KOPT-K1 (cell line): ENCODE measurements around the gene ARAP1.

ENCODE experiments used
- H3K27ac ChIP-seq: fragments of 200-600 bp; sonication (generic); 2 replicates; pipeline ENCODE4 v1.5.1; 2016; ENCODE audit warnings: antibody characterized with exemption, mild to moderate bottlenecking, low read depth, low read length; ENCODE audit not compliant: poor library complexity, severe bottlenecking
- H3K36me3 ChIP-seq: fragments of 200-600 bp; sonication (generic); 2 replicates; pipeline ENCODE4 v1.5.1; 2017; ENCODE audit warnings: antibody characterized with exemption, mild to moderate bottlenecking, low read length, moderate library complexity; ENCODE audit not compliant: insufficient read depth
- H3K9me3 ChIP-seq: fragments of 200-600 bp; sonication (generic); 2 replicates; pipeline ENCODE4 v1.5.1; 2017; ENCODE audit warnings: antibody characterized with exemption, low read length, mild to moderate bottlenecking; ENCODE audit not compliant: insufficient read depth, poor library complexity, severe bottlenecking

The ARAP1 gene

DNA sequence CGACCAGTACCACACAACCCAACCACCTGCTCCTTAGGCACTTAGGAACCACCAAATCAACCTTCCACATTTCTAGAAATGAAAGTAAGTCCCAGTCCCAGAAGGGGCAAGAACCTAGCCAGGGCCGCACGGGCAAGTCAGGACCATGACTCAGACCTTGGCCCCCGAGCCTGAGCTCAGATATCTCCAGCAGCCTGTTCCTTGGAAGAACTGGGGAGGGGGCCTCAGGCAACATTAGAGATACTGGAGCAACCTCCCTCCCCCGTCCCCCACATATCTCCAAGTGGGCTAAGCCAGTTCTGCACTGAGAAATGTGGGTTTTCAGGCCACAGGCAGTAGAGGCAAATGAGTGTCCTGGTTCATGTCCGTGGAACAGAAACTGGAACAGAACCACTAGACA, 7.7 kb downstream of the ARAP1 start:
- H3K9me3 ChIP-seq = no peaks in the 10 kb centered on the region
- no peaks in the 10 kb centered on the region for H3K36me3 ChIP-seq
- no peak overlapping the region for H3K27ac ChIP-seq

DNA sequence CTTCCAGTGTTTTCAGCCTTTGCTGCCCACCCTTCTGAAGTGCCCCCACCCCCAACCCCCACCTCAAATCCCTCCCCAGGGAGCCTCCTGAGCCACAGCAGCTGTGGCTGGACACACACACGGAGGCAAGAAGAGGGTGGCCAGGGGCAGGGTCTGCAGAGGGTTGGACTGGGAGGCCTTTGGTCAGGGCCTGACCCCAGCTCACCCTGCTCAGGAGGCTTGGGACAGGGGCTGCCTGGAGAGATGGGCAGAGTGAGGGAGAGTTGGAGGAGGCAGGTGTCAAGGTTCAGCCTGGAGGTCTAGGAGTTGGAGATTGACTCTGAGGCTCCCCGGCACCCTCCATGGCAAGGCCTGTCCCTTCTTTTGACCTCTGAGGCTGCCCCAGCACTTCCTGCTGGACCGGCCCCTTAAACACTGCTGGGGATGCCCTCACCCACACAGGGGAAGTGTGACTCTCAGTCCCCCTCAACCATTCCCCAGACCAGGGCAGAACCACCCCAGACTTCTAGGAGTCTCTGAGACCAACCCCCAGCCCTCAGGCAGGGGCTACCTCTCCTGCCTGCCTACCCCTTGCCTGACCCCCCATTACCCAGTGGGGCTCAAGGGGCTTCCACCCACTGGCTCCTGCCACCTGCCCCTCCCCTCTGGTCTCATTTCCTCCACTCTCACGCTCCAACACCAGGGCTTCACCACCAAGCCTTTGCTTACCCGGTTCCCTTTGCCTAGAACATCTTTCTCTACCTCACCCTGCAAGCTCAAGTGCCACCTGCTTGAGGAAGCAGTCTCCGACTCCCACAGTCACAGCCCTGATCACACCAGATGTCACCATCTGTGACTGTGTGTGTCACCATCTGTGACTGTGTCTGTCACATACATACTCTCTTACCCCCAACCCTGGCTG, 8.6 kb downstream of the ARAP1 start:
- H3K36me3 ChIP-seq = no peaks in the 10 kb centered on the region
- no peaks in the 10 kb centered on the region for H3K9me3 ChIP-seq
- no peak overlapping the region for H3K27ac ChIP-seq

DNA sequence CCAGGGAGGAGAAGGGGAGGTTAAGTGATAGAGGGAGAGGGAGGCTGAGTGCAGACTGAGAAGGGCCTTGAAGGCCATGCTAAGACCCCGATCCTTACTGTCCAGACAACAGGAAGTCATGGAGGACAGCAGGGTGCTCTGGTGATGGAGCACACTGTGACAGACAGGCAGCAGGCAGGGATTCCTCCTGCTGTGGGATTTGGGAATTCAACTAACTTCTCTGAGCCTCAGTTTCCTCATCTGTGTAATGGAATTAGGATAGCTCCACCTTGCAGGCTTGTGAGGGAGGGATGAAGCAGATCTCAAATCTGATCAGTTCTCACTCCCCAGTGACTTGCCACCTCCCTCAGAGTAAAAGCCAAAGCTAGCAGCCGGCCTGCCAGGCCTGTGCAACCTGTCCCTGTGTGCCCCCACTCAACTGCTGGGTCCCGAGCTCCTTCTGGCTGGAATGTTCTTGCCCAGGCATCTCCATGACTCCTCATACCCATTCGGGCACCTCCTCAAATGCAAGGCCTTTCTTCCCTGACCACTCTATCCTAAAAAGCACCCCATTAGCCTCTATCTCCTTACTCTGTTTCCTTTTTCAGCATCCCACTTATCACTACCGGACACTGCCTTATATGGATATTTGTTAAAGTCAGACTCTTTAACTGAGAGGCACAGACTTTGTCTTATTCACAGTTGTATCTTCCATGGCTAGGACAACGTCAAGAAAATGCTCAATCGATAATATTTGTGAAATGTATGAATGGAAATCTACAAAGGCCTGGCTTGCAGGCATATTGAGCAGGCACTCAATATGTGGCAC, 9.5 kb downstream of the ARAP1 start:
- H3K9me3 ChIP-seq = no peaks in the 10 kb centered on the region
- no peak overlapping the region for H3K27ac ChIP-seq
- H3K36me3 ChIP-seq = no peaks in the 10 kb centered on the region

- no peaks in the 10 kb centered on the region for H3K36me3 ChIP-seq
- H3K27ac ChIP-seq = no peak overlapping the region
- H3K9me3 ChIP-seq = no peaks in the 10 kb centered on the region
Observed at GRCh38 chr11:72741849-72742512, 10.2 kb downstream of the ARAP1 start.

GRCh38 chr11:72741429-72741833, 10.8 kb downstream of the ARAP1 start:
- Histone ChIP-seq H3K27ac (no peak overlapping the region), H3K36me3 (no peaks in the 10 kb centered on the region)

GRCh38 chr11:72740562-72741428, 11.4 kb downstream of the ARAP1 start:
- Histone ChIP-seq H3K36me3 (no peaks in the 10 kb centered on the region), H3K27ac (no peak overlapping the region), H3K9me3 (no peaks in the 10 kb centered on the region)

More at GRCh38 chr11:72741429-72741833, 10.8 kb downstream of the ARAP1 start:
- H3K9me3 ChIP-seq = no peaks in the 10 kb centered on the region

DNA sequence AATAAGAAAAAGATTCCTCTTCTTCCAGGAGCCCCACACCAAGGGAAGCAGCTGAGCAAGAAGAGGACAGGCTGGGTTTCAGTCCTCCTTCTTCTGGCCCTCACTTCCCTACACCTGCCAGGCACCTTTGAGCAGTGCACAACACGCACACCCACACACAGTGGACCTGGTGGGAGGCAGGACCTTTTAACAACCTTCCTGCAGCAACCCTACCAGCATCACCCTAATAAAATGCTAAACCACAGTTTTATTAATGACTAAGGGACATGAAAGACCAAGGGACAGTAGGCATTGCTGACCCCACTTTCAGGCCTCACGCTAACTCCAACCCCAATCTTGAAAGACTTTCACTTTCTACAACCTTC, 12.2 kb downstream of the ARAP1 start:
- Histone ChIP-seq H3K9me3 (no peaks in the 10 kb centered on the region), H3K27ac (no peak overlapping the region), H3K36me3 (no peaks in the 10 kb centered on the region)

DNA sequence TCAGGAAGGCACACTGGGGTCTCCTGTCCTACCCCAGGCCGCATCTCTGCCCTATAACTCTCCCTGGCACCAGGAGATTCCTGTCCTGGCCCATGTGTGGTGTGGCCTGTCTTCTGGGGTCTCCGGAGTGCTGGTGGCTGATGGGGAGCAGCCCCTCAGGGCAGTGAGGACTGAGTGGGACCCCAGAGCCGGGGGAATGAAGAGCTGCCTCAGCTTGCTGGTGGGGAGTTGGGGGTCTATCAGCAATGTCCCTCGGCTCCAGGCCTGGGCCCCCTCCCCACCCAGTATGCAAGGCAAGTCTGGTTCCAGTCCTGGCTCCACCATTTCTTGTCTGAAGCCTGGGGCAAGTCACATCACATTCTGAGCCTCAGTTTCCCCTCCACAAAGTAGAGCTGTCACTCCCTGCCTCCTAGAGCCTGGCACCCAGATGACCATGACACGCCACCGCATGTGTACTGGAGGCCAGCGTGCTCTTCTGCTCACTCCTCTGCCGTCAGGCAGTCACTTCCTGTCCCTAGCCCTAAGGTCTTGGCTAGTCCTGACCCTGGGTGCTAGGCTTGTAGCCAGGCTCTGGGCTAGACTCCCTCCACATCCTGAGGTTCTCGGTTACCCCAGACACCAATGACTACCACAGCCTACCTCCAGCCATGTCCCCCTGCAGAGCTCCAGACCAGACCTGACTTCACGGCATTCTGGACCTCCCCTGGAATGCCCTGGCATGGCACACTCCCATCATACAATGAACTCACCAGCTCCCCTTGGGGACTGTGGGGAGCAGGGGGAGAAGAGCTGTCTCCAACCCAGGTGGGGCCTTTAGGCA, 12.8 kb downstream of the ARAP1 start:
- Histone ChIP-seq H3K27ac (no peak overlapping the region), H3K36me3 (no peaks in the 10 kb centered on the region), H3K9me3 (no peaks in the 10 kb centered on the region)

- Histone ChIP-seq H3K36me3 (no peaks in the 10 kb centered on the region), H3K27ac (no peak overlapping the region), H3K9me3 (no peaks in the 10 kb centered on the region)
Observed at GRCh38 chr11:72738199-72739141, 13.7 kb downstream of the ARAP1 start.

GRCh38 chr11:72737336-72737735, 14.9 kb downstream of the ARAP1 start:
- no peak overlapping the region for H3K27ac ChIP-seq
- H3K36me3 ChIP-seq = no peaks in the 10 kb centered on the region
- H3K9me3 ChIP-seq = no peaks in the 10 kb centered on the region

DNA sequence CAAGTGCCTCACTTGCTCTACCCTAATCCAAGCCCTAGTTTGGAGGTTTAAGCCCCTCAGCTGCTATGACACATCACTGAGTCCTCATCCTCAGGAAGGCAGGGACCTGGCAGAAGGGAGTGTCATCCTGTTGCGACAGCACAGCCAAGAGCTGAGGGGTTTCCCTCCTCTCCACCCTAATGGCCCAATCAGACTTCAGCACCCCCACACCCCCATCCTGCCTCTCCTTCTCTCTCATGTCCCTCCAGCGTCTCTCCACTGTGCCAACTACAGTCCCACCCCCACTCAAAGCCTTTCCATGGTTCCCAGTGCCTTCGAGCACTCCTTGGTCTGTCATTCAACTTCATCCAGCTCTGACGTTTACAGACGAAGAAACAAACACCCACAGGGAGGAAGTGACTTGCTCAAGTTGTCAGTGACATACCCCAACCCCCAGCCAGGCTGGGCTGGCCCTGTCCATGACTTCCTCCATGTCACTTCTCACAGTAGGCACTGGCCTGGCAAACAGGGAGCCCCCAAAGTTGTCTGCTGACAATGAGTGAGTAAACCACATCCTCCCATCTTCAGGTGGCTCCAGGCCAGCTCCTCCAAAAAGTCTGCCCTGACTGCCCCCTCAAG, 15.6 kb downstream of the ARAP1 start:
- Histone ChIP-seq H3K9me3 (no peaks in the 10 kb centered on the region), H3K36me3 (no peaks in the 10 kb centered on the region), H3K27ac (peak overlapping the region; percentile 21)

DNA sequence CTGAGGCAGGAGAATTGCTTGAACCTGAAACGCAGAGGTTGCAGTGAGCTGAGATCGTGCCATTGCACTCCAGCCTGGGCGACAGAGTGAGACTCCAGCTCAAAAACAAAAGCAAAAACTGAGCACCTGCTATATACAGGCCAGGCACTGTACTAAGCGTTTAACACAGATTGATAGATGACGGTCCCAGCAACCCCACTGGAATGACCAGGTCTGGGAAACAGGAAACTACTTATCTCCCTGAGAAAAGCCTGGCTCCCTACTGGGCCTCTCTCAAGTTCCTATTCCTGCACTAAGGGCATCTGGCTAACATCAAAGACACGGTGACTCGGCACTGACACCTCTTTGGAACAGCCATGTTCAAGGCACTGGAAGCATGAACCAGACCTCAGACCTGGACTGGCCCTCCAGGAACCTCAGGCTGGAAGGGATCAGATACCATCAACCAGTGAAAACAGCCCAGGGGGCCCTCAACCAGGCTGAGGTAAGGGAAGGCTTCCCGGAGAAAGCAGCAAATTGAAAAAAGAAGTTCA, 16.6 kb downstream of the ARAP1 start:
- Histone ChIP-seq H3K36me3 (no peaks in the 10 kb centered on the region), H3K27ac (no peak overlapping the region), H3K9me3 (no peaks in the 10 kb centered on the region)
